Kidney (tissue), 14 donors: ENCODE results near the gene LDLRAD4. TPM values are rescaled to one million over a fixed set of nuclear protein-coding genes. Genes with fewer than 3 reads are reported as not detected.

Experiments used
- DNase-seq, 5 donors: peaks; one replicate each; pipeline ENCODE4 v3.0.0-alpha.2; 2013 to 2020
- FAIRE-seq: peaks from 2 replicates; lab custom pipeline; 2012; peaks lifted over from hg19 to GRCh38; lab: Jason Lieb, UNC
- H3K27ac ChIP-seq, 2 donors: one replicate each; pipeline ENCODE4 v1.7.0; 2013; ENCODE audit warnings: low read depth in 2 of 2, low read length in 2 of 2, inconsistent platforms in 1 of 2
- H3K27me3 ChIP-seq: one replicate; pipeline ENCODE4 v1.7.1; 2013; ENCODE audit warnings: low read length, inconsistent platforms; ENCODE audit not compliant: control insufficient read depth, insufficient read depth
- H3K36me3 ChIP-seq, 3 donors: one replicate each; pipeline versions ENCODE4 v1.7.0 to v1.7.1; 2013; ENCODE audit warnings: low read length in 3 of 3, control low read depth in 1 of 3, inconsistent platforms in 1 of 3; ENCODE audit not compliant: insufficient read depth in 3 of 3, control insufficient read depth in 2 of 3
- H3K4me1 ChIP-seq, 3 donors: one replicate each; pipeline versions ENCODE4 v1.7.0 to v1.7.1; 2013; ENCODE audit warnings: low read length in 3 of 3, inconsistent platforms in 1 of 3, low read depth in 1 of 3; ENCODE audit not compliant: control insufficient read depth in 2 of 3, insufficient read depth in 2 of 3
- H3K4me3 ChIP-seq, 3 donors: one replicate each; pipeline versions ENCODE4 v1.7.0 to v1.8.1; 2013; ENCODE audit warnings: low read length in 3 of 3, control low read depth in 1 of 3, inconsistent platforms in 1 of 3
- H3K9ac ChIP-seq, 3 donors: one replicate each; pipeline versions ENCODE4 v1.7.0 to v1.7.1; 2013; ENCODE audit warnings: low read length in 3 of 3, control low read depth in 1 of 3, inconsistent platforms in 1 of 3
- H3K9me3 ChIP-seq, 3 donors: one replicate each; pipeline versions ENCODE4 v1.7.0 to v1.7.1; 2013; ENCODE audit warnings: low read length in 3 of 3, control low read depth in 1 of 3, inconsistent platforms in 1 of 3; ENCODE audit not compliant: control insufficient read depth in 2 of 3, insufficient read depth in 1 of 3
- intact Hi-C: fragments of 100-400 bp; cut with DNase I; formaldehyde crosslinking; loops from one replicate; pipeline ENCODE4 v1.11.1; 2022
- polyA plus RNA-seq: library from polyadenylated mRNA; stranded (reverse); fragments of 350-450 nt; fragmentation: Illumina TruSeq; extraction: RNeasy Lipid Tissue Mini Kit (QIAGEN cat#74804); gene quantifications from one replicate; pipeline ENCODE4 v1.2.3, GENCODE V29; 2014; ENCODE audit warnings: low read depth, low replicate concordance; ENCODE audit not compliant: insufficient read depth
- total RNA-seq: library from RNA; stranded (reverse); fragmentation: NEBNext Ultra II Directional; extraction: Animal tissue kit (Norgen Biotek cat#: 25700); gene quantifications from one replicate; pipeline ENCODE4 v1.2.1, GENCODE V29; 2021
- TF ChIP-seq, protein P1 (sequence below): IDR thresholded peaks from 3 replicates; pipeline ENCODE4 v1.5.1; 2012; ENCODE audit warnings: mild to moderate bottlenecking, moderate library complexity, borderline replicate concordance; ENCODE audit not compliant: insufficient read depth; ENCODE audit errors: extremely low read depth
- donor health status: control.
- donor health status: control.
- donor health status: control.
- donor health status: control.
- donor health status: control.
- donor health status: DM: yes; HTN: yes; CAD: no.
- donor health status: Normal renal cell carcinoma (clear cell type).

LDLRAD4 gene
- total and polyA plus RNA-seq, 2 donors from 2014 or later: 2.3 to 42.3 TPM

DNA sequence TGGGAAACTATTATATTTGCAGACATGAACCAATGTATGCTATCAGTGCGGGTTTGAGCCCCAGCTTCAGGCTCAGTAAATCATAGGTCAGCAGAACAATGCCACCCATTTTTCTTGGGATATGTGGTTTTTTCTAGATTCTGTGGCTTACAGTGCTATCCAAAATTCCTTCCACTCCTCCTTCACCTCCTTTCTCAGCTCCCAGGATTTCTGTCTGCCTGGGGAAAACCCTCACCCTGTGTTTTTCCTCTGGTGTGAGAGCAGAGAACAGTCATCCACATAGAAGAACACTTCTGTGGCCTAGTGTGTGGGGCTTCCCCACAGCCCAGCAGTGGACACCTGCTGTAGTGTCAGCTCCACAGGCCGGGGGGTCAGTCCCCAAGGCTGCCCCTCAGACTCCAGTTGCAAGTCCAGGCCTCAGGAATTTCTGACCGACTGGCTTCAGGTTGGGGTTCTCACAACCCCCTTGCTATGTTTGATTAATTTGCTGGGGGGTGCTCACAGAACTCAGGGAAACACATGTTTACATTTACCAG lies 238.2 kb downstream of the LDLRAD4 start:
- TF ChIP-seq, protein P1, sequence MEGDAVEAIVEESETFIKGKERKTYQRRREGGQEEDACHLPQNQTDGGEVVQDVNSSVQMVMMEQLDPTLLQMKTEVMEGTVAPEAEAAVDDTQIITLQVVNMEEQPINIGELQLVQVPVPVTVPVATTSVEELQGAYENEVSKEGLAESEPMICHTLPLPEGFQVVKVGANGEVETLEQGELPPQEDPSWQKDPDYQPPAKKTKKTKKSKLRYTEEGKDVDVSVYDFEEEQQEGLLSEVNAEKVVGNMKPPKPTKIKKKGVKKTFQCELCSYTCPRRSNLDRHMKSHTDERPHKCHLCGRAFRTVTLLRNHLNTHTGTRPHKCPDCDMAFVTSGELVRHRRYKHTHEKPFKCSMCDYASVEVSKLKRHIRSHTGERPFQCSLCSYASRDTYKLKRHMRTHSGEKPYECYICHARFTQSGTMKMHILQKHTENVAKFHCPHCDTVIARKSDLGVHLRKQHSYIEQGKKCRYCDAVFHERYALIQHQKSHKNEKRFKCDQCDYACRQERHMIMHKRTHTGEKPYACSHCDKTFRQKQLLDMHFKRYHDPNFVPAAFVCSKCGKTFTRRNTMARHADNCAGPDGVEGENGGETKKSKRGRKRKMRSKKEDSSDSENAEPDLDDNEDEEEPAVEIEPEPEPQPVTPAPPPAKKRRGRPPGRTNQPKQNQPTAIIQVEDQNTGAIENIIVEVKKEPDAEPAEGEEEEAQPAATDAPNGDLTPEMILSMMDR: no peak
- Histone ChIP-seq H3K9ac (no peak overlapping the region), H3K4me3 (no peak overlapping the region), H3K27ac (no peak overlapping the region), H3K4me1 (peaks cover 0 to 4% (median 0%) of the 10 kb centered on the region in 3 donors), H3K9me3 (no peaks in the 10 kb centered on the region), H3K36me3 (no peaks in the 10 kb centered on the region), H3K27me3 (no peaks in the 10 kb centered on the region)
- no peak for FAIRE-seq
- intact Hi-C loops: no loop called here
- DNase-seq: no peak

DNA sequence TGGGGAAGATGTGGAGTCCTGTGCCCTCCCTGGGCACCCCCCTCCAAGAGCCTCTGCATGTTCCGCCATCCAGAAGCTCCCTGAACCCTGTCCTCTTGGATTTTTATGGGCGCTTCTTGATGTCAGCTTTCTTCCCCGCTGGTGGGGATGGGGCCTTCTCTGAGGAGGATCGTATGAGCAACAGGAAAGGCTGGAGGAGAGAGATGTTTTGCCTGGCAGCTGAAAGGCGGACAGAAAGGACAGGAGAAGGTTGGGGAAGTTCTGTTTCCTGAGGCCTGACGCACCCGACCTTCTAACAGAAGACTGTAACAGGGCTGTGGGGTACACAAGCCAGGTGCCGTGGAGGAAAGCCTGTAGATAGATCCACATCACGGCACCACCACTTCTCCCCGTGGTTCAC lies 238.8 kb downstream of the LDLRAD4 start:
- H3K27me3 ChIP-seq: no peaks in the 10 kb centered on the region
- TF ChIP-seq, protein P1: no peak
- intact Hi-C loops: no loop called here
- no peak for FAIRE-seq
- no peak overlapping the region for H3K4me3 ChIP-seq
- no peak overlapping the region for H3K27ac ChIP-seq
- no peak for DNase-seq
- no peak overlapping the region for H3K9ac ChIP-seq
- no peaks in the 10 kb centered on the region for H3K9me3 ChIP-seq
- no peaks in the 10 kb centered on the region for H3K36me3 ChIP-seq
- peaks cover 0 to 4% (median 0%) of the 10 kb centered on the region in 3 donors for H3K4me1 ChIP-seq

DNA sequence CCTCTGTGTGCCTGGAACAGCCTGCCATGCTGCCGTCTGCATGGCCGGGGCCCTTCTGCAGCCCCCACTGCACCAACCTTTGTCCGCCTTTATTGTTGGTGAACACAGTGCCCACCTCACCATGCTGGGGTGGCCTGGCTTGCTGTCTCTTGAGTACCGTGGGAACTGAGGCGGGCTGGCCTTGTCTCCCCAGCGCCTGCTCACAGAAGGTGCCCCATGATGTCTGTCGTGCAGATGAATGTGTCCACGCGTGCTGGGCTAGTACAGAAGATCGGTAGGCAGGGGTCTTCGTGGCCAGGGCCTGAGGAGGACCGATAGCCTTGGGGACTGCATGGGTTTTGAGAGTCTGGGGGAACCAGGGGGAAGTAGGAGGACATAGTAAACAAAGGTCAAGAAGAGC lies 242.4 kb downstream of the LDLRAD4 start:
- no peak for FAIRE-seq
- peaks cover 0 to 6% (median 0%) of the 10 kb centered on the region in 3 donors for H3K4me1 ChIP-seq
- intact Hi-C loops: no loop called here
- H3K9ac ChIP-seq: no peak overlapping the region
- H3K27me3 ChIP-seq: no peaks in the 10 kb centered on the region
- TF ChIP-seq, protein P1: no peak
- no peaks in the 10 kb centered on the region for H3K36me3 ChIP-seq
- no peak overlapping the region for H3K27ac ChIP-seq
- H3K9me3 ChIP-seq: no peaks in the 10 kb centered on the region
- H3K4me3 ChIP-seq: no peak overlapping the region
- no peak for DNase-seq

DNA sequence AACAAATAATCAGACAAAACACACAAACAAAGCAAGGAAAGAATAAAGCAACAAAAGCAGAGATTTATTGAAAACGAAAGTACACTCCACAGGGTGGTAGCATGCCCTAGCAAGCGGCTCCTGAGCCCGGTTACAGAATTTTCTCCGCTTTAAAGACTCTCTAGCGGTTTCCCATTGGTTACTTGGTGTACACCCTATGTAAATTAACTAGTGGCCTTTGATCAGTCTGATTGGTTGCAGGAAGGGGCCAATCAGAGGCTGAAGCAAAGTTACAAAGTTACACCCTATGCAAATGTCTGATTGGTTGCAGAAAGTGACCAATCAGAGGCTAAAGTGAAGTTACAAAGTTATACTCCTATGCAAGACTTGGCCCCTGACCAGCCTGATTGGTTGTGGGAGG lies 242.9 kb downstream of the LDLRAD4 start:
- intact Hi-C loops: no loop called here
- H3K36me3 ChIP-seq: no peaks in the 10 kb centered on the region
- no peak for FAIRE-seq

More for the DNA sequence above, 242.9 kb downstream of the LDLRAD4 start:
- Histone ChIP-seq H3K4me3 (no peak overlapping the region), H3K27ac (no peak overlapping the region), H3K9ac (no peak overlapping the region), H3K27me3 (no peaks in the 10 kb centered on the region), H3K9me3 (no peaks in the 10 kb centered on the region), H3K4me1 (peaks cover 0 to 3% (median 0%) of the 10 kb centered on the region in 3 donors)
- DNase-seq: no peak
- TF ChIP-seq, protein P1: no peak
